Measurements from ENCODE around the gene PTF1A. TPM values are rescaled to one million over a fixed set of nuclear protein-coding genes. Genes with fewer than 3 reads are reported as not detected.

Gene PTF1A
- total RNA-seq, 2 experiments from 2014 or later: not detected

DNA sequence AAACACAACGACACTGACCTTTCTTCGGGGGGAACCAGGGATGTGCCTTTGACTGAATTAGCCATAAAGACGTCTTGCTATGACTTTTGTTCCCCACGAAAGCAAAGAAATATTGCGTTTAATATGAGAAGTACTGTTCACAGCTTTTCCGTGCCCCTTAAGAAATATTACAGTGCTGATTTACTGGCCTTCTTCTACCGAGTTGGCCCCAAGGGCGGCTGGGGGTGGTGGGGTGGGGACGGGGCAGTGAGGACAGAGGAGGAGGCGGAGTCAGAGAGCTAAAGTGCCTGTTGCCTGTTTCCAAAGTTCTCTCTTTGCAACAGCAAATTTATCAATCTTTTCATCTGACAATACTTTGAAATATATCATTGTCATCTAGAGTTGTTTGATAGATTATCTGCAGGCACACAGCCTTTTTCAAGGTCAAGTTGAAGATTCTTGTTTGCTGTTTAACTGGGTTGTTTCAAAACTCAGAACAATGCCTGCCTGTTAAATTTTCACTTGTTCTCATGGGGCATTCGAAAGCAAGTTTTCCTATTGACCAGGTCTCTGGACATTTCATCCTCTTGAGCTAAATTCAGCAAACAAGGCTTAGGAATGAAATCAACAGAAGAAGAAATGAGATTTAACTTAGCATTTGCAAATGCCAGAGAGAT lies 9.0 kb downstream of the PTF1A start:
- no peak overlapping the region for H3K4me2 ChIP-seq (ENCODE audit: low read length)
- no TSS peak for BruUV-seq (replicated peaks)
- ChIA-PET CTCF (ENCODE audit: unreplicated experiment) (no interaction called here), POLR2A (interaction anchor here (0.5 to 0.6 kb wide), 2 partner anchors 8 to 1759 kb away, joined by 3 read pairs; no protein-coding TSS in a partner anchor)
- H4K20me1 ChIP-seq (ENCODE audit: insufficient read depth, low read length): no peaks in the 10 kb centered on the region
- no peaks in the 10 kb centered on the region for H3K4me1 ChIP-seq (ENCODE audit: insufficient read depth, low read length, poor library complexity, severe bottlenecking)
- no peaks in the 10 kb centered on the region for H3K9me2 ChIP-seq (ENCODE audit: insufficient read depth, low read length)
- no peaks in the 10 kb centered on the region for H3K79me2 ChIP-seq (ENCODE audit: insufficient read depth, low read depth, low read length)
- no peak overlapping the region for H3K27ac ChIP-seq (ENCODE audit: low read depth, low read length, poor library complexity, severe bottlenecking)
- intact Hi-C loops (cut with micrococcal nuclease; ENCODE audit: unreplicated experiment): no loop called here
- no peak for TF ChIP-seq EZH2phosphoT487 (IDR thresholded peaks at IDR 0.05; ENCODE audit: borderline replicate concordance, low read depth, low read length)
- TF ChIP-seq, protein P1, sequence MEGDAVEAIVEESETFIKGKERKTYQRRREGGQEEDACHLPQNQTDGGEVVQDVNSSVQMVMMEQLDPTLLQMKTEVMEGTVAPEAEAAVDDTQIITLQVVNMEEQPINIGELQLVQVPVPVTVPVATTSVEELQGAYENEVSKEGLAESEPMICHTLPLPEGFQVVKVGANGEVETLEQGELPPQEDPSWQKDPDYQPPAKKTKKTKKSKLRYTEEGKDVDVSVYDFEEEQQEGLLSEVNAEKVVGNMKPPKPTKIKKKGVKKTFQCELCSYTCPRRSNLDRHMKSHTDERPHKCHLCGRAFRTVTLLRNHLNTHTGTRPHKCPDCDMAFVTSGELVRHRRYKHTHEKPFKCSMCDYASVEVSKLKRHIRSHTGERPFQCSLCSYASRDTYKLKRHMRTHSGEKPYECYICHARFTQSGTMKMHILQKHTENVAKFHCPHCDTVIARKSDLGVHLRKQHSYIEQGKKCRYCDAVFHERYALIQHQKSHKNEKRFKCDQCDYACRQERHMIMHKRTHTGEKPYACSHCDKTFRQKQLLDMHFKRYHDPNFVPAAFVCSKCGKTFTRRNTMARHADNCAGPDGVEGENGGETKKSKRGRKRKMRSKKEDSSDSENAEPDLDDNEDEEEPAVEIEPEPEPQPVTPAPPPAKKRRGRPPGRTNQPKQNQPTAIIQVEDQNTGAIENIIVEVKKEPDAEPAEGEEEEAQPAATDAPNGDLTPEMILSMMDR (conservative IDR thresholded peaks at IDR 0.05; ENCODE audit: low read length): no peak
- no peaks in the 10 kb centered on the region for H3K36me3 ChIP-seq (ENCODE audit: insufficient read depth, low read length)
- H3K9me3 ChIP-seq (ENCODE audit: low read length): no peaks in the 10 kb centered on the region
- H2AFZ ChIP-seq (ENCODE audit: low read length): no peak overlapping the region
- H3K4me3 ChIP-seq (ENCODE audit: low read depth, low read length, poor library complexity, severe bottlenecking): no peak overlapping the region
- DNase-seq (ENCODE audit: low spot score): no peak

DNA sequence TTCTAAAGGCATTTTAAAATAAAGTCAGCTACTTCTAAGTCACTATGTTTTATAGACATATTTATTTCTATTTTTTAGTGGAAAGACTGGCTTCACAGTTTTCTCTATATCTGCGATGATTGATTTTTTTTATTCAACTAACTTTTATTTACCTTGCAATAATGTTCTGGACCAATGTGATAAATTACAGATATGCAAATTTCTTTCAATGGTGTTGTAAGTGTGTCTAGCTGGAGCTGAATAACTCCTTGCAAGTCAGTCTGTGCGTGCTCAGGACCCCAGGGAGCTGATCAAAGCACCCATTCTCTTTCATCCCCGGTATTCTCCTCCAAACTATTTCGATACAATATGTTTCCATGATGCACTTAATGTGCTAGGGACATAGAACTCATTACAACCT lies 9.7 kb downstream of the PTF1A start:
- CTCF ChIA-PET (ENCODE audit: unreplicated experiment): no interaction called here
- no peaks in the 10 kb centered on the region for H3K36me3 ChIP-seq (ENCODE audit: insufficient read depth, low read length)
- no peaks in the 10 kb centered on the region for H3K79me2 ChIP-seq (ENCODE audit: insufficient read depth, low read depth, low read length)

DNA sequence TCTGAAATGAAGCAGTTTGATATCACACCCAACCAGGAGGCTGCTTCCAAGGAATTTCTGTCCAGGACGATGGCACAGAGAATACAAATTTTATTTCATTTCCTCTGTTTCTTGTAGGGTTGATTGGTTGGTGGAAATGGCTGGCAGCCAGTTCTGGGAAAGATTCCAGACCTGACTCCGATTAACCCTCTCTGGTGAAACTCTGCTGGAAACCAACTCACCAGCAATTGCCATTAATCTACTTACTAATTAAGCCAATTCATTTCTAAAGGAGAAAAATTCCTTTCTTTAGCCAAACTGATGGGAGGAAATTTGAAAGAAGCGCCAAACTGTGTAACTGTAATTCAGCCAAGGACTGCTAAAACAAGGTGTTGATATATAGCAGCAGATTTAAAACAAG lies 10.7 kb downstream of the PTF1A start:
- intact Hi-C loops (cut with micrococcal nuclease; ENCODE audit: unreplicated experiment): no loop called here
- CTCF ChIA-PET (ENCODE audit: unreplicated experiment): no interaction called here
- TF ChIP-seq, protein P1 (conservative IDR thresholded peaks at IDR 0.05; ENCODE audit: low read length): no peak
- TF ChIP-seq EZH2phosphoT487 (IDR thresholded peaks at IDR 0.05; ENCODE audit: borderline replicate concordance, low read depth, low read length): no peak

More for the DNA sequence above, 9.7 kb downstream of the PTF1A start:
- Histone ChIP-seq H2AFZ (ENCODE audit: low read length) (no peak overlapping the region), H4K20me1 (ENCODE audit: insufficient read depth, low read length) (no peaks in the 10 kb centered on the region), H3K4me3 (ENCODE audit: low read depth, low read length, poor library complexity, severe bottlenecking) (no peak overlapping the region), H3K4me1 (ENCODE audit: insufficient read depth, low read length, poor library complexity, severe bottlenecking) (no peaks in the 10 kb centered on the region), H3K9me2 (ENCODE audit: insufficient read depth, low read length) (no peaks in the 10 kb centered on the region), H3K9me3 (ENCODE audit: low read length) (no peaks in the 10 kb centered on the region), H3K4me2 (ENCODE audit: low read length) (no peak overlapping the region), H3K27ac (ENCODE audit: low read depth, low read length, poor library complexity, severe bottlenecking) (no peak overlapping the region)
- intact Hi-C loops (cut with micrococcal nuclease; ENCODE audit: unreplicated experiment): no loop called here
- DNase-seq (ENCODE audit: low spot score): no peak
- no TSS peak for BruUV-seq (replicated peaks)
- TF ChIP-seq EZH2phosphoT487 (IDR thresholded peaks at IDR 0.05; ENCODE audit: borderline replicate concordance, low read depth, low read length): no peak
- TF ChIP-seq, protein P1 (conservative IDR thresholded peaks at IDR 0.05; ENCODE audit: low read length): no peak
- POLR2A ChIA-PET: interaction anchor here (0.5 to 0.6 kb wide), 2 partner anchors 9 to 1759 kb away, joined by 3 read pairs; no protein-coding TSS in a partner anchor

More for the DNA sequence above, 10.7 kb downstream of the PTF1A start:
- Histone ChIP-seq H3K9me3 (ENCODE audit: low read length) (no peaks in the 10 kb centered on the region), H3K79me2 (ENCODE audit: insufficient read depth, low read depth, low read length) (no peaks in the 10 kb centered on the region), H4K20me1 (ENCODE audit: insufficient read depth, low read length) (no peaks in the 10 kb centered on the region), H2AFZ (ENCODE audit: low read length) (no peak overlapping the region), H3K4me1 (ENCODE audit: insufficient read depth, low read length, poor library complexity, severe bottlenecking) (no peaks in the 10 kb centered on the region), H3K4me3 (ENCODE audit: low read depth, low read length, poor library complexity, severe bottlenecking) (no peak overlapping the region), H3K27ac (ENCODE audit: low read depth, low read length, poor library complexity, severe bottlenecking) (no peak overlapping the region), H3K9me2 (ENCODE audit: insufficient read depth, low read length) (no peaks in the 10 kb centered on the region), H3K4me2 (ENCODE audit: low read length) (no peak overlapping the region), H3K36me3 (ENCODE audit: insufficient read depth, low read length) (no peaks in the 10 kb centered on the region)
- POLR2A ChIA-PET: no interaction called here
- no peak for DNase-seq (ENCODE audit: low spot score)
- no TSS peak for BruUV-seq (replicated peaks)
